ENCODE data around the gene PRMT2.

Gene PRMT2

GRCh38 chr21:46635324-46636180, at the start of gene PRMT2:
Gene PRMT2, plus strand, starts transcription at chr21:46635674. Its CDS starts 1,278 bp downstream, at chr21:46636952.
- DNase-seq (ENCODE audit: low read depth in 3 of 3, low spot score in 1 of 3): peak; percentile 97 to 98 (median 97)

- no peak for DNase-seq (ENCODE audit: low read depth in 3 of 3, low spot score in 1 of 3)
Observed at GRCh38 chr21:46594276-46594675, 41.2 kb upstream of the PRMT2 start.

- no peak for DNase-seq (ENCODE audit: low read depth in 3 of 3, low spot score in 1 of 3)
Observed at GRCh38 chr21:46596201-46596600, 39.3 kb upstream of the PRMT2 start.

- no peak for DNase-seq (ENCODE audit: low read depth in 3 of 3, low spot score in 1 of 3)
Observed at GRCh38 chr21:46597031-46597430, 38.4 kb upstream of the PRMT2 start.

- DNase-seq (ENCODE audit: low read depth in 3 of 3, low spot score in 1 of 3): no peak
Observed at GRCh38 chr21:46597896-46598343, 37.6 kb upstream of the PRMT2 start.

- no peak for DNase-seq (ENCODE audit: low read depth in 3 of 3, low spot score in 1 of 3)
Observed at GRCh38 chr21:46598581-46599572, 36.6 kb upstream of the PRMT2 start.

- DNase-seq (ENCODE audit: low read depth in 3 of 3, low spot score in 1 of 3): no peak
Observed at GRCh38 chr21:46600305-46600704, 35.2 kb upstream of the PRMT2 start.

- no peak for DNase-seq (ENCODE audit: low read depth in 3 of 3, low spot score in 1 of 3)
Observed at GRCh38 chr21:46600978-46601377, 34.5 kb upstream of the PRMT2 start.

GRCh38 chr21:46603228-46603627, 32.2 kb upstream of the PRMT2 start:
- no peak for DNase-seq (ENCODE audit: low read depth in 3 of 3, low spot score in 1 of 3)

- DNase-seq (ENCODE audit: low read depth in 3 of 3, low spot score in 1 of 3): no peak
Observed at GRCh38 chr21:46604329-46604974, 31.0 kb upstream of the PRMT2 start.

GRCh38 chr21:46604975-46605766, 30.3 kb upstream of the PRMT2 start, which contains the start of gene S100B:
Gene S100B, minus strand, starts transcription at chr21:46605082. Its CDS starts 2,667 bp downstream, at chr21:46602415.
- no peak for DNase-seq (ENCODE audit: low read depth in 3 of 3, low spot score in 1 of 3)

- peak in 1 of 3 donors; percentile 16 for DNase-seq (ENCODE audit: low read depth in 3 of 3, low spot score in 1 of 3)
Observed at GRCh38 chr21:46605767-46606426, 29.6 kb upstream of the PRMT2 start.

- no peak for DNase-seq (ENCODE audit: low read depth in 3 of 3, low spot score in 1 of 3)
Observed at GRCh38 chr21:46606427-46606813, 29.1 kb upstream of the PRMT2 start.

- no peak for DNase-seq (ENCODE audit: low read depth in 3 of 3, low spot score in 1 of 3)
Observed at GRCh38 chr21:46607636-46608035, 27.8 kb upstream of the PRMT2 start.

- DNase-seq (ENCODE audit: low read depth in 3 of 3, low spot score in 1 of 3): no peak
Observed at GRCh38 chr21:46608672-46609111, 26.8 kb upstream of the PRMT2 start.

- DNase-seq (ENCODE audit: low read depth in 3 of 3, low spot score in 1 of 3): no peak
Observed at GRCh38 chr21:46610018-46610701, 25.3 kb upstream of the PRMT2 start.

GRCh38 chr21:46613391-46613790, 22.1 kb upstream of the PRMT2 start:
- DNase-seq (ENCODE audit: low read depth in 3 of 3, low spot score in 1 of 3): no peak

GRCh38 chr21:46616050-46616449, 19.4 kb upstream of the PRMT2 start:
- no peak for DNase-seq (ENCODE audit: low read depth in 3 of 3, low spot score in 1 of 3)

GRCh38 chr21:46616656-46617055, 18.8 kb upstream of the PRMT2 start:
- no peak for DNase-seq (ENCODE audit: low read depth in 3 of 3, low spot score in 1 of 3)
